ENCODE results near the gene SNAPC4.

SNAPC4 gene

DNA sequence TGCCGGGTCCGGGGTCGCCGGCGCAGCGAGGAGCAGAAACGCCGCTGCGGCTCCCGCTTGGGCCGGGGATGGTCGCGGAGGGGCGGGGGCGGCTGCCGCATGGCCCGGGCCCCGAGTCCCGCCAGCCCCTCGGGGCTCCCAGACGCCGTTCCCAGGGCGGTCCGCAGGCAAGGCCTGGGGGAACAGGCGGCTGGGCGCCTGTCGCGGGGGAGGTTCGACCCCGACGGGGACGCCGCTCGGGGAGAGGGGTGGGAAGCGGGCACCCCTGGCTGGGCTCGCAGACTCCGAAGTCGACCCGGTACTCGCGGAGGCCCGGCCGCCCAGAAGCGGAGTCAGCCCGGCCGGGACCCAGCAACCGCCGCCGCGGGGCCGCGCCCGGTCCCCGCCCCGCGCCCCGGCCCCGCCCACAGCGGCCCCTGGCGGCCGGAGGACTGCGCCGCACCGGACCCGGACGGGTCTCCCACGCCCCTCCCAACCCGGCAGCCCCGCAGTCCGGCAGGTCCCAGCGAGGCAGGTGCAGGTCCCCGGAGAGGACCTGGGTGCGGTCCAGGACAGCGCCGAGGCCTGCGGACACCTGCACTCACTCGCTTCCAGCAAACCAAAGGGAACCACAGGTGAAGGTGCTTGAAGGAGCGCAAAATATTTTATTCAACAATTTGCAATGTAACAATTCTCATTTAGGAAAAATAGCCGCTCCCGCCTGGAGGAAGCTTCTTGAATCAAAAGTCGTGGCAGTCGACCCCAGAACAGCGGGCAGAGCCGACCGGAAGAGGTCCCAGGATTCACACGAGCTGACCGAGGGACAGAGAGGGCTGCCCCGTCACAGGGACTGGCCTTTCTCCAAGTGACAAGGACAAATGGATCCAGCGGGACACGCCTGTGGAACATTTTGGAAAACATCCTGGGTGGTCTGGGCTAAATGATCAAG is 39.8 kb upstream of the SNAPC4 start, which contains the start of gene INPP5E:
TSS of gene INPP5E (minus strand) at position 365 of the 928 bp plus-strand sequence. CDS start 426 bp downstream, outside the sequence.
- H3K36me3 ChIP-seq (ENCODE audit: insufficient read depth, low read length): peaks cover 35% of the 10 kb centered on the region
- H3K9ac ChIP-seq (ENCODE audit: low read length): peak within 1 kb of the TSS; percentile 44
- no peaks in the 10 kb centered on the region for H3K27me3 ChIP-seq (ENCODE audit: control insufficient read depth in 1 of 2, insufficient read depth in 2 of 2, low read length in 2 of 2)
- H3K4me1 ChIP-seq (ENCODE audit: insufficient read depth, low read length): peaks cover 22% of the 10 kb centered on the region
- peak within 1 kb of the TSS; percentile 71 for H3K27ac ChIP-seq (ENCODE audit: low read depth, low read length)
- peak within 1 kb of the TSS; percentile 76 to 85 for H3K4me3 ChIP-seq (ENCODE audit: low read depth in 1 of 2, low read length in 2 of 2)
- H3K9me3 ChIP-seq (ENCODE audit: low read length): no peaks in the 10 kb centered on the region

DNA sequence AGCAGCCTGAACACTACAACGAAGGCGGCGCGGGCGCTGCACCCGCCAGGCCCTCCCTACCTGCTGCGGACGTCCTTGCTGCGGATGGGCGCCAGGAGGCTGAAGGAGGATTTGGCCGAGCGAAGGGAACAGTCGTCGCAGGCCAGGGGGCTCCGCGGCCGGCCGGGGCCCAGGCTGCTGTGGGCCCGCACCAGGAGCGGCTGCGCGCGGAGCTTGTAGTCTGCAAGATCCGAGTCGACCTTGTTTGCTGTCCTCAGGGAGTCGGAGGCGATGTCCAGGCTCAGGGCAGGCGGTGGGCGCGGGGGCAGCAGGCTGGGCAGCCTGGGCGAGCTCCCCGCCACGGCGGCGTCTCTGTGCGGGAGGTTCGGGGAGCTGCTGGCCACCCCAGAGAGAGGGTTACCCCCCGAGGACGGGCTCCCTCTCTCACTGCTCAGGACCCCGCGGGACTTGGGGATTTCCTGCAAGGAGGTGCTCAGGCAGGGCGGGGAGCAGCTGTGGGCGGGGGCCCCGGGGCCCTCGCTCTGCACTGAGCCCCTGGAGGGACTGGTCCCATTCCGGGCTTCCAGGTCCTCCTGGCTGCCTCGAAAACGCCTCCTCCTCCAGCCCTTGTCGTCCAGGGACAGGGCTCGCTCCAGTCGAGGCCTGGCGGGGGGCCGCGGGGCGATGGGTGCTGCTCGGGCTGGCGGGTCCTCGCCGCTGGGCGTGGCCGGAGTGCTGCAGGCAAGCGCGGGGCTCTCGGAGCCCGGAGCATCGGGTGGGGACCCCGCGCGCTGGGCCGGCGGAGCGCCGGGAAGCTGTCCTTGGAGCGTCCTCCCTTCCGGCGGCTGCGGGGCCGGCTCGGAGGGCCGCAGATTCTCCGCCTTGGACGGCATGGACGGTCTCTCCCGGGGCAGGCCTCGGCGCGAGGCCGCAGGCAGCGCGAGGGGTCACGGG is 38.8 kb upstream of the SNAPC4 start:
- peak overlapping the region; percentile 76 to 85 for H3K4me3 ChIP-seq (ENCODE audit: low read depth in 1 of 2, low read length in 2 of 2)
- peaks cover 22% of the 10 kb centered on the region for H3K4me1 ChIP-seq (ENCODE audit: insufficient read depth, low read length)
- peak overlapping the region; percentile 44 for H3K9ac ChIP-seq (ENCODE audit: low read length)
- H3K9me3 ChIP-seq (ENCODE audit: low read length): no peaks in the 10 kb centered on the region
- H3K27ac ChIP-seq (ENCODE audit: low read depth, low read length): peak overlapping the region; percentile 71
- no peaks in the 10 kb centered on the region for H3K27me3 ChIP-seq (ENCODE audit: control insufficient read depth in 1 of 2, insufficient read depth in 2 of 2, low read length in 2 of 2)
- peaks cover 27% of the 10 kb centered on the region for H3K36me3 ChIP-seq (ENCODE audit: insufficient read depth, low read length)

DNA sequence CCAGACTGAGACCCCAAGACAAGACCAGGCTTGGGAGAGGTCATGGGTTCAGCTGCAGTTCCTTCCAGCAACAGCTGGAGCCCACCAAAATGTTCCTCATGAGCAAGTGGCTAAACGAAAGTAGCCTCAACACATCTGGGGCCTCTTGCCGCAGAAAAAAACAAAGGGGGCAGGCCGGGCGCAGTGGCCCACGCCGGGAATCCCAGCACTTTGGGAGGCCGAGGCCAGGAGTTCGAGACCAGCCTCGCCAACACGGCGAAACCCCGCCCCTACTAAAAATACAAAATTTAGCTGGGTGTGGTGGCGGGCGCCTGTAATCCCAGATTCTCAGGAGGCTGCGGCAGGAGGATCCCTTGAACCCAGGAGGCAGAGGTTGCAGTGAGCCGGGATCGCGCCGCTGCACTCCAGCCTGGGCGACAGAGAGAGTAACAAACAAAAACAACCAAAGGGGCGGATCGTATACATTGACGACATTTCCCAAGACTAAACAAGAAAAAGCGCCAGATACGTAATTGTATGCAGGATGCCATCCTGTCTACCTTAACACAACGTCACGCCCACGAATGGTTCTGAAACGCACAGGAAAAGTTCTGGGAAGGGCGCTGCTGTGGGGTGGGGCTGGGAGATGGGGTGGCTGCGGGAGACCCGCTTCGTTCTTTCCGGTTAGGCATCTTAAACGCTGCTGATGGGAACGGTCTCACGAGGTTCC is 38.0 kb upstream of the SNAPC4 start:
- Histone ChIP-seq H3K9ac (ENCODE audit: low read length) (peak overlapping the region; percentile 44), H3K4me1 (ENCODE audit: insufficient read depth, low read length) (peaks cover 22% of the 10 kb centered on the region), H3K27ac (ENCODE audit: low read depth, low read length) (peak overlapping the region; percentile 71), H3K36me3 (ENCODE audit: insufficient read depth, low read length) (peaks cover 27% of the 10 kb centered on the region), H3K27me3 (ENCODE audit: control insufficient read depth in 1 of 2, insufficient read depth in 2 of 2, low read length in 2 of 2) (no peaks in the 10 kb centered on the region), H3K9me3 (ENCODE audit: low read length) (no peaks in the 10 kb centered on the region), H3K4me3 (ENCODE audit: low read depth in 1 of 2, low read length in 2 of 2) (peak overlapping the region; percentile 76 to 85)

GRCh38 chr9:136437430-136437829 is 37.5 kb upstream of the SNAPC4 start:
- Histone ChIP-seq H3K4me3 (ENCODE audit: low read depth in 1 of 2, low read length in 2 of 2) (peak overlapping the region; percentile 76 to 85), H3K36me3 (ENCODE audit: insufficient read depth, low read length) (peaks cover 21% of the 10 kb centered on the region), H3K27me3 (ENCODE audit: control insufficient read depth in 1 of 2, insufficient read depth in 2 of 2, low read length in 2 of 2) (no peaks in the 10 kb centered on the region), H3K9ac (ENCODE audit: low read length) (peak overlapping the region; percentile 39), H3K27ac (ENCODE audit: low read depth, low read length) (no peak overlapping the region), H3K4me1 (ENCODE audit: insufficient read depth, low read length) (peaks cover 22% of the 10 kb centered on the region), H3K9me3 (ENCODE audit: low read length) (no peaks in the 10 kb centered on the region)

- Histone ChIP-seq H3K36me3 (ENCODE audit: insufficient read depth, low read length) (peaks cover 8% of the 10 kb centered on the region), H3K4me1 (ENCODE audit: insufficient read depth, low read length) (peaks cover 22% of the 10 kb centered on the region), H3K9me3 (ENCODE audit: low read length) (no peaks in the 10 kb centered on the region), H3K4me3 (ENCODE audit: low read depth in 1 of 2, low read length in 2 of 2) (no peak overlapping the region), H3K27me3 (ENCODE audit: control insufficient read depth in 1 of 2, insufficient read depth in 2 of 2, low read length in 2 of 2) (no peaks in the 10 kb centered on the region), H3K9ac (ENCODE audit: low read length) (no peak overlapping the region), H3K27ac (ENCODE audit: low read depth, low read length) (no peak overlapping the region)
Observed at GRCh38 chr9:136436055-136436634, 36.2 kb upstream of the SNAPC4 start.

DNA sequence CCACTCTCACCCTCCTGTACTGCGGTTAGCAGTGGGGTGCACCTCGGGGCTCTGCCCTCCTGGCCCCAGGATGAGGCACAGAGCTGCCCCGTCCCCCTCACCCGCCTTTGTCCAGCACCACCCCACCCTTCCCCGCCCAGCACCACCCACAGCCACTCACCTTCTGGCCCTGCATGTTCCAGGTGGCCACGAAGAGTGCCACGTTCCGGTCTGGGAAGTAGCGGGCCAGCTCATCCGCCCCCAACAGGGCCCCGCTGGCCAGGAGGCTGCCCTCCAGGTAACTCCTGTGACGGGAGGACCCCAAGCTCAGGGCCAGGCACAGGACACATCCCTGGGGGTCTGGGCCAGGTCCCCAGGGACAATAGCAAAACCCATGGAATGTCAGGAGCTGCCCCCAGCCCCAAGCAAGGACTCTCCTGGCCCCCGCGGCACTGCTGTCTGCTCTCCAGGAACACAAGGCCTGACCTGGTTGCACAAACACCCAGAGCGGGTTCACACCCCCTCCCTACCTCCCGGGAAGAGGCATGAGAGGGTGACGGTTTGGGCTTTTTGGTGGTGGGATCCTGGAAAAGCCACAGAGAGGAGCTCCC is 34.7 kb upstream of the SNAPC4 start:
- no peak overlapping the region for H3K27ac ChIP-seq (ENCODE audit: low read depth, low read length)
- no peak overlapping the region for H3K9ac ChIP-seq (ENCODE audit: low read length)
- no peaks in the 10 kb centered on the region for H3K36me3 ChIP-seq (ENCODE audit: insufficient read depth, low read length)
- no peaks in the 10 kb centered on the region for H3K27me3 ChIP-seq (ENCODE audit: control insufficient read depth in 1 of 2, insufficient read depth in 2 of 2, low read length in 2 of 2)
- H3K4me3 ChIP-seq (ENCODE audit: low read depth in 1 of 2, low read length in 2 of 2): no peak overlapping the region
- peaks cover 16% of the 10 kb centered on the region for H3K4me1 ChIP-seq (ENCODE audit: insufficient read depth, low read length)
- no peaks in the 10 kb centered on the region for H3K9me3 ChIP-seq (ENCODE audit: low read length)

DNA sequence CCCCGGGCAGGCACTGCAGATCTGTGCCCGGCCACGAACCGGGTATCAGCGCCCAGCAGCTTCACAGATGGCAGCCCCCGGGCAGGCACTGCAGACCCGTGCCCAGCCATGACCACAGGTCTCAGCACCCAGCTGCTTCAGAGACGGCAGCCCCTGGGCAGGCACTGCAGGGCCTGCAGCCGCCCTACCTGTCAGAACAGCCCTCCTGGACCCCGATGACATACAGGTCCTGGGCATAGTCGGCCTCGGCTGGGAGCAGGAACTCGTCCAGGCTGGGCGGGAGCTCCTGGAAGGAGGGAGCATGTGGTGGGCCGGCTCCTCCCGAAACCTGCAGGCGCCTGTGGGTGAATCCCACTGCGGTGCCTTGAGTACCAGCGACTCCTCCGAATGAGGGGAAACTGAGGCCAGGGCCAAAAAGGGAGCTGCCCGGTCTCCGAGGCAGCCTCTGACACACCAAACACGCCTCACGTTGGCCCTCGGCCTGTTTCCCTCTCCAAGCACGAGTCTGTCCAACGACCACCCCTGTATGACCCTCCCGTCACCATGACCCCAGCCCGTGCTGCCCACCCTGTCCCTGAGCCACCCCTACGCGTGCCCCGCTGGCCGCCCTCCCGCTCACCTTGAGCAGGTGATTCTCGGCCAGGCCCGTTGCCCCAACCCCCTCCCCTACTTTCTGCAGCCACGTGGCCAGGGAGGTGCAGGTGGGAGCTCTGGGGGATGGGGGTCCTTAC is 34.0 kb upstream of the SNAPC4 start:
- H3K27me3 ChIP-seq (ENCODE audit: control insufficient read depth in 1 of 2, insufficient read depth in 2 of 2, low read length in 2 of 2): no peaks in the 10 kb centered on the region
- peaks cover 16% of the 10 kb centered on the region for H3K4me1 ChIP-seq (ENCODE audit: insufficient read depth, low read length)
- H3K36me3 ChIP-seq (ENCODE audit: insufficient read depth, low read length): peaks cover 3% of the 10 kb centered on the region
- no peak overlapping the region for H3K4me3 ChIP-seq (ENCODE audit: low read depth in 1 of 2, low read length in 2 of 2)
- no peak overlapping the region for H3K27ac ChIP-seq (ENCODE audit: low read depth, low read length)
- H3K9ac ChIP-seq (ENCODE audit: low read length): no peak overlapping the region
- no peaks in the 10 kb centered on the region for H3K9me3 ChIP-seq (ENCODE audit: low read length)

DNA sequence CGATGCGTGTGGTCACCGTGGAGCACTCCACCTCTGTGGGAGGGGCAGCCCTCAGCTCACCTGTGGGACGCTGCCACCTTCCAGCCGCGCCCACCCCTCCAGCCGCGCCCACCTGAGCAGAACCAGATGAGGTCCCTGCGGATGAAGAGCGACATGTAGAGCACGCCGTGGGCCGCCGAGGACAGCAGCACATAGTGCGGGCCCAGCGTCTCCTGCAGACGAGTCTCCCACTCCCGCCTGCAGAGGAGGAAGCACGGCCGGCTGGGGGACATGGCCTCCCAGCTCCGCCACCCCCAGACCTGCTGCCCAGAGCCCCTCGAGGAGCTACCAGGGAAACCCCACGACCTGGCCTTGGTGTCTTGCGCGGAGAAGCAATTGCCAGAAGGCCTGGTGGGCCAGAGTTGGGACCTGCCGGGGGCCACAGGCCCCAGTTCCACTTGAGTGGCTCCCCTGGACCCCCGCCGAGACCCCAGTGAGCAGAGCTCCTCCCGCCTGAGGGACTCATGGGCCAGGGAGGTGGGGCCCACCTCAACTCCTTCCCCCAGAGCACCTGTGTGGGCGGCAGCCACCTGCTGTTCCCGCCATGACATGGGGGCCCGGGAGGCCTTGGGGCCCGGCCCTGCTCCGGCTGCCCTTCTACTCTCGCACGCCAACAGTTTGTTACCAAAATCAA is 33.2 kb upstream of the SNAPC4 start:
- Histone ChIP-seq H3K36me3 (ENCODE audit: insufficient read depth, low read length) (peaks cover 6% of the 10 kb centered on the region), H3K4me1 (ENCODE audit: insufficient read depth, low read length) (peaks cover 14% of the 10 kb centered on the region), H3K9me3 (ENCODE audit: low read length) (no peaks in the 10 kb centered on the region), H3K27ac (ENCODE audit: low read depth, low read length) (no peak overlapping the region), H3K4me3 (ENCODE audit: low read depth in 1 of 2, low read length in 2 of 2) (no peak overlapping the region), H3K27me3 (ENCODE audit: control insufficient read depth in 1 of 2, insufficient read depth in 2 of 2, low read length in 2 of 2) (no peaks in the 10 kb centered on the region), H3K9ac (ENCODE audit: low read length) (no peak overlapping the region)

DNA sequence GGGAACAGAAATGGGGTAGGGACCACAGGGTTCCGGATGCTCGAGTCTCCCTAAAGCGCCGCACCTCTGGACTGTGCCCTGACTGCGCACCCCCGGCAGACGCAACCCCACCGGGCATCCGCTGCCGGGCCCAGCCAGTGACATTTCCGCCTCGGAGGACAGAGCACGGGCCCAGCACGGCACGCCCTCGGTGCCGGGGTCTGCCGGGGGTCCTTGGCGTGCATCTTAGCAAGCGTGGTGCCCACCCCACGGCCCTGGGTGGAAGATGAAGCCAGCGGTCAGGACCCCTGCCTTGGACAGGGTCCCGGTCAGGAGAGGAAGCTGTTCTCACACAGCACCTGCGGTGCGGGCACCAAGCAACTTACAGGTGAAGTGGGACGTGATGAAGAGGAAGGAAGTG is 32.6 kb upstream of the SNAPC4 start:
- peaks cover 8% of the 10 kb centered on the region for H3K4me1 ChIP-seq (ENCODE audit: insufficient read depth, low read length)
- no peaks in the 10 kb centered on the region for H3K9me3 ChIP-seq (ENCODE audit: low read length)
- no peak overlapping the region for H3K9ac ChIP-seq (ENCODE audit: low read length)
- peaks cover 6% of the 10 kb centered on the region for H3K36me3 ChIP-seq (ENCODE audit: insufficient read depth, low read length)
- H3K4me3 ChIP-seq (ENCODE audit: low read depth in 1 of 2, low read length in 2 of 2): no peak overlapping the region
- no peak overlapping the region for H3K27ac ChIP-seq (ENCODE audit: low read depth, low read length)
- H3K27me3 ChIP-seq (ENCODE audit: control insufficient read depth in 1 of 2, insufficient read depth in 2 of 2, low read length in 2 of 2): no peaks in the 10 kb centered on the region
